Measurements from ENCODE around the gene FAM20C.

FAM20C gene

DNA sequence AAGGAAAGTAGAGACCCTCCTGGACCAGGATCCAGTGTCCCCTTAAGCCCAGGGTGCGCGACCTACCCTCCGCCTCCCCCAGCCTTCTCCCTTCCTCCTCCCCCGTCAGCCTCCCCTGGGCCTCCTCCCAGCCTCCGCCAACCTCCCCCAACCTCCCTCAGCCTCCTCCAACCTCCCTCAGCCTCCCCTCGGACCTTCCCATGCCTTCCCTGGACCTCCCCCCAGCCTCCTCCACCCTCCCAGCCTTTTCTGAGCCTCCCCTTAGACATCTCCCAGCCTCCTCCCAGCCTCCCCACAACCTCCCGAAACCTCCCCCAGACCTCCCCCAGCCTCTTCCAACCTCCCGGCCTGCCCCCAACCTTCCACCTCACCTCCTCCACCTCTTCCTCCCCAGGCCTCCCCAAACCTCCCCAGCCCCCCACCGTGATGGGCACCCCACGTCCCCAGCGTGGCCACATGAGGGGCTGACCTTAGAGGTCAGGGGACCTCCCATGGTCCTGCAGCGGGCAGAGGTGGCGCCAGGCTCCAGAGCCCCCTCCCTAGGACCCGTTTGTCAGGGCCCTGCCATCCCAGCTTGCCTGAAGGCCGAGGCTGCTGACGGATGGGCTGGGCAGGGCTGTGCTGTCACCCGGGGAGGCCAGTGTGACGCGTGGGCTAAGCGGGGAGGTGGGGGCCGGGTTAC, 18.8 kb downstream of the FAM20C start:
- DNase-seq, result no peak

DNA sequence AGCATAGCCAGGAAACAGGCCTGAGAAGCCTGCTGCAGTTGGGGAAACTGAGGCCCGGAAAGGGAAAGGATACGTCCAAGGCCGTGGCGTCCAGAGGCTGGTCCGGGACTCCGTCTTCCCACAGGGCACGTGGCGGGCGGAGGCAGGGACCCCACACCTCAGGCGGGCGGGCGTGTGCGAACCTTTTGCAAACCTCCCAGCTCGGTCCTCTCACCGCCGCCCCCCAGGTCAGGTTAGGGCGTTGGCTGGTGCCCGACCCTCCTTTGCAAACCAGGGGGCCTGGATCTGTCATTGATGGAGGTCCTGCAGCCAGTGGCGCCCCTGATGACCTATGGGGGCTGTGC, 19.3 kb downstream of the FAM20C start:
- DNase-seq, result no peak

- no peak for DNase-seq
Measured at GRCh38 chr7:212754-213153, 20.4 kb downstream of the FAM20C start.

DNA sequence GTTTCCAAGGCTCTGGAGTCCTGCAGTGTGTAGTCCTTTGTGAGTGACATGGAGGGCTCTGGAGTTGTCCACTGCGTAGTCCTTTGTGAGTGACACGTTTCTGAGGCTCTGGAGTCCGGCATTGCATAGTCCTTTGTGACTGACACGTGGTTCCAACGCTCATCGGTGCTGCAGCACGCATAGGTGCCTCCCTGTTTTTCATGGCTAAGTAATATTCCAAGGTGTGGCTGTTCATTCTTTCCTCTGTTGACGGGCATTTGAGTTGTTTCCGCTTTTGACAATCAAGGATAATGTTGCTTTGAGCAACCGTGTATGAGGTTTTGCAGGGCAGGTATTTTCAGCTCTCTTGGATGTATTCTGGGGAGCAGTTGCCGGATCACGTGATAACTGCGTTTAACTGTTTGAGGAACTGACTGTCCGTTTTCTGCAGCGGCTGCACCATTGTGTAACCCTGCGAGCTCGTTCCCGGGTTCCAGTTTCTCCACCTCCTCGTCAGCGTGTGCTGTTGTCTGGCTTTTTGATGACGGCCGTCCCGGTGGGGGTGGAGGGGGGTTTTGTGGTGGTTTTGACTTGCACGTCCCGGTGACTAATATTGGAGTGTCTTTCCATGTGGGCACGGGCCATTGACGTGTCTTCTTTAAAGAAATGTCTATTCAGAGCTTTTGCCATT, 21.1 kb downstream of the FAM20C start:
- DNase-seq, result no peak

- no peak for DNase-seq
Measured at GRCh38 chr7:214410-215212, 22.2 kb downstream of the FAM20C start.

GRCh38 chr7:216360-217300, 24.3 kb downstream of the FAM20C start:
- DNase-seq, result no peak

DNA sequence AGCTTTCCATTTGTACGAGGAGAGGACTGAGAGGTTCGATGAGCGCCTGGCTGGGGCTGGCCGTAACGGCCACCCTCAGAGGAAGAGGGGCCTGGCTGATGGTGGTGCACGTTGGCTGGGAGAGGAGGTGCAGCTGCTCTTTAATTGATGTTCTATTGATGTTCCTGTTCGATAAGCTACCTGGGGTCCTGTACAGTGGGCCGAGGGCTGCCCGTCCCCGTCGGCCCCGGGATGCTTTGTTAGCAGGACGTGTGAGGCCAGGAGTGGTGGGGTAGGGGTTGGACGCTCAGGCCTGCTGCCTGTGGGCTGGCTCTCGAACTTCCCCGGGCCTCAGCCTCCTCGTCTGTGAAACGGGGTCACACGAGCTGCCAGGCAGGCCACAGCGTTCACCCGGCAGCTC, 25.4 kb downstream of the FAM20C start:
- DNase-seq, result no peak

GRCh38 chr7:218316-218715, 25.9 kb downstream of the FAM20C start:
- no peak for DNase-seq

DNA sequence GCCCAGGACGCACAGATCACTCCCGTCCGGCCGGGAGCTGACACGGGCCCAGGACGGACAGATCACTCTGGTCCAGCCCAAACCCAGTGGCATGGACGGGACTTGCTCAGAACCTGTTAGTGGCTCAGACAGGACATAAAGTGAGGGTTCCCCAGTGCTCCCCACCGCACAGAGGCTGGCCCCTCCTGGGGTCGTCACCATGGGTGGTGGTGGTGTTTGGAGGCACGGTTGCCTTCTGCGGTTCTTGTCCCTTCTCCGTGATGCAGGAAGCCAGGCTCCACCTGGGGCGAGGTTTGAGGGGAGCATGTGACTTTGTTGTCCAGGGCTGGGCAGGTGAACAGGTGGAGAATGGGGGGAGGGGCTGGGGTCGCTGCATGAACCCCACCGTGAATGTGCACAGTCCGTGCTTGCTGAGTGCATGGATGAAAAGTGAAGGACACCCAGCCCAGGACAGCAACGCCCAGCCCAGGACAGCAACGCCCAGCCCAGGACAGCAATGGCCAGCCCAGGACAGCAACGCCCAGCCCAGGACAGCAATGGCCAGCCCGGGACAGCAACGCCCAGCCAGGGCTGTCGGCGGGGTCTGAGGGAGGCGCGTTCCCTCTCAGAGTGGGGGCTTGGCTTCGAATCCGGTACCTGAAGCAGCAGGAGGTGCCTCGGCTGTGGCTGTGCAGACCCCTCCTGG, 26.7 kb downstream of the FAM20C start:
- no peak for DNase-seq

DNA sequence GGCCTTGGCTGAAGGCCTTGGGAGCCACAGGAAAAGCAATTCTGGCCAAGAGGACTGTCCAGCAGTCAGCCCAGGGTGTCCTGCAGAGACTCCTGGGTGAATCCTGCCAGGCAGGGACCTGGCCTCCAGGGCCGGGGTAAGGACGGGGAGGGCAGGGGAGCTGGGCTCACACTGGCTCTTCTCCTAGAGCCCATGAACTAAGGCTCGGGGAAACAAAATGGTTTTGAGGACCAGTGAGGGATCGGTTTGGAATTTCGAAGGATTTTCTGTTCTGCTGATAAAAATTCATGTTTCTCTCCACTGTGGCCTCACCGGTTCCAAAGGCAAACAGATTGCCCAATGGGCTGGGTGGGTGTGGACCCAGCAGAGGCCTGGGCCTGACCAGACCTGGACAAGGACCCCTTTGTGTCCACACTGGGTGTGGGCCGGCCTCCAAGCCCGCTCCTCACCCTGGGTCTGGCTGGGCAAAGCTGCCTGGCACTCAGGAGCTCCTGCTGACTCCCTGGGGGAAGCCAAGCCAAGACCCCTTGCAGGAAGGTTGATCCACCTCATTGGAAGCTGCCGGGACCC, 27.3 kb downstream of the FAM20C start:
- no peak for DNase-seq

DNA sequence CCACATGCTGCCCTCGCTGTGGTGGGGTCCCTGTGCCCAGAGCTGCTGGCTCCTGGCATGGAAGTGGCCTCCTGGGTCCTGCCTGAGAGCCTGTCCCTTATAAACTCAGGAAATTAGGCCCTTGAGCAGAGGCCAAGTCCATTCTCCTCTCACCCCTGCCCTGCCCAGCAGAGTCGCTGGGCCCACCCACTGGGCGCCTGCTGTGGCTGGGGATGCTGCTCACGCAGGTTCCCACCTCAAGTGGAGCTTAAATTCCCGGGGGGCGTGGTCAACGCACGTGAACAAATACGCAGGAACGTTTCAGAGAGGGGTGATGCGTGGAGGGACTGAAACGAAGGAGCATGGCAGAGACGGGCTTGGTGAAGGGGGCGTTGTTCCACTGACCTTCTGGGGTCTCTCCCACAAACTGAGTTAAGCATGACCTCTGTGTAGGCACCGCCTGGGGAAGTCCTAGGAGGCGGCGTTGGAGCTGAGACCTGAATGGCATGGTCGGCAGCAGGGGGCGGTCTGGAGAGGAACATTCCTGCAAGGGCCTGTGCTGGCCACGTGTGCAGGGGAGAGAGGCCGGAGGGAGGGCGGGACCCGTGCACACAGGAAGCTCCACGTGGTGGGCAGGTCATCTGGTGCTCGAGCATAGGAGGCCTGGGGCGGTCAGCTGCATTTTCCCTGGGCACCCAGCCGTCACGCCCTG, 27.9 kb downstream of the FAM20C start:
- no peak for DNase-seq

- DNase-seq, result no peak
Measured at GRCh38 chr7:221978-222715, 29.8 kb downstream of the FAM20C start.

DNA sequence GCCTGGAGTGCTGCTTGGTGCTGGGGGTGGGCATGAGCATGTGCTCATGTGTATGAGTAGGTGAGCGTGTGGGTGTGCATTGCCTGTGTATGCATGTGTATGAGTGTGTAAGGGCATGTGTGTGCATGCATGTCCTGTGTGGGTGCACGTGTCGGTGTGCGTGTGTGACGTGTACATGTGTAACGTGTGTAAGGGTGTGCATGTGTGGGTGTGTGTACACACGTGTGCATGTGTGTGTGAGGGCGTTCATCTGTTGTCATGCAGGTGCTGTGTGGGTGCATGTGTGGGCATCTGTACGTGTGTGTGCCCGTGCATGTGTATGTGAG, 30.3 kb downstream of the FAM20C start:
- no peak for DNase-seq

DNA sequence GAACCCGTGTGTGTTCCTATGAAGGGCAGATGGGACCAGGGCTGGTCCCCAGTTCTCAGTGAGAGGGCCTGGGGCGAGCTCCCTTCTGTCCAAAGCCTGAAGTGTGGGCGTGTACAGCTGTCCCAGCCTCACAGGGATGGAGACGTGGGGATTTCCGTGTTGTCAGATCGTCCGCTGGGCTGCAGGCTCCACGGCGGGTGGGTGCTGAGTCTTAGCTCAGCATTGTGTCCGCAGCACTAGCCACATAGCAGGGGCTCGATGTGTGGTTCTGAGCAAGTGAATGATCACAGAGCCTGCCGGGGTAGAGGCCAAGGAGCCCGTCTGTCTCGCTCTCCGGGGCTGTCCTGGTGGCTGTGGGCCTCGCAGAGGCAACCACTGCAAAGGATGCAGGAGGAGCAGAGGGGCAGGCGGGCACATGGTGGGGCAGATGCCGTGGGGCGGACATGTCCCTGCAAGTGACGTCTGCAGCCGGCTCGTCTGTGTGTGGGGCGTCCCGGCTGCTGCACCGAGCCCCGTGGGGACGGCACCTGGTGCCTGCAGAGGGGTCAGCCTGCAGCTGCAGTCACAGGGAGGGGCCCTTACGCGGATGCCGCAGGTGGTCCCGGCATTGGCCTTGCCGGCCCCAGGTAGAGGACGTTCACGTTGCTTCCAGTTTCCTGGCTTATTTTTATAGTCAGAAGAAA, 30.9 kb downstream of the FAM20C start:
- DNase-seq, result no peak

- DNase-seq, result no peak
Measured at GRCh38 chr7:223861-224260, 31.5 kb downstream of the FAM20C start.

DNA sequence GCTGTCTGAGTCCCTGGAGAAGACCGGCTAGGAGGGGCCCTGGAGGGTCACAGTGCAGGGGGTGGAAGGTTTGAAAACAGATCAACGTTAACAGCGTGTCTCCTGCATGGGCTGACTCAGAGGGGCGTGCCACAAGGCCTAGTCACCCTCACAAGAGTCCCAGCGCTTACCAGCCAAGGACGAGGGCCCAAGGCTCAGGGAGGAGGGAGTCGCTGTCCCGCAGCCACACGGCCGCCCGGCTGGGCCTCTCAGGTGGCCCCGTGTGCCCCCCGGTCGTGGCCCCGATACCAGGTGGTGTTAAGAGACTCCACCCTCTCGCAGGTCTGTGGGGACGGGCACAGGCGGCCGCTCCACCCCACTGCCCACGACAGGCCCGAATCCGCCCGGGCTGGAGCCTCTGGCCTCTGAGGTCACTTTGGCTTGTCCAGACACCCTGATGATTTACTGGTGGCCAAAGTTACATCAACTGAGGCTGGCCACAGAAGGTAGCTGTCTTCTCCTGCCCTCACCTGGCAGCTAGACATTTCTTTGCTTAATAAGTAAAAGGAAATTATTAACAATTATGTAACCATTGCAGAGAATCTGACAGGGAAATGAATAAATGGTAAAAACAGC, 34.0 kb downstream of the FAM20C start:
- no peak for DNase-seq

GRCh38 chr7:227926-228325, 35.6 kb downstream of the FAM20C start:
- DNase-seq, result no peak

GRCh38 chr7:228610-229009, 36.2 kb downstream of the FAM20C start:
- no peak for DNase-seq

DNA sequence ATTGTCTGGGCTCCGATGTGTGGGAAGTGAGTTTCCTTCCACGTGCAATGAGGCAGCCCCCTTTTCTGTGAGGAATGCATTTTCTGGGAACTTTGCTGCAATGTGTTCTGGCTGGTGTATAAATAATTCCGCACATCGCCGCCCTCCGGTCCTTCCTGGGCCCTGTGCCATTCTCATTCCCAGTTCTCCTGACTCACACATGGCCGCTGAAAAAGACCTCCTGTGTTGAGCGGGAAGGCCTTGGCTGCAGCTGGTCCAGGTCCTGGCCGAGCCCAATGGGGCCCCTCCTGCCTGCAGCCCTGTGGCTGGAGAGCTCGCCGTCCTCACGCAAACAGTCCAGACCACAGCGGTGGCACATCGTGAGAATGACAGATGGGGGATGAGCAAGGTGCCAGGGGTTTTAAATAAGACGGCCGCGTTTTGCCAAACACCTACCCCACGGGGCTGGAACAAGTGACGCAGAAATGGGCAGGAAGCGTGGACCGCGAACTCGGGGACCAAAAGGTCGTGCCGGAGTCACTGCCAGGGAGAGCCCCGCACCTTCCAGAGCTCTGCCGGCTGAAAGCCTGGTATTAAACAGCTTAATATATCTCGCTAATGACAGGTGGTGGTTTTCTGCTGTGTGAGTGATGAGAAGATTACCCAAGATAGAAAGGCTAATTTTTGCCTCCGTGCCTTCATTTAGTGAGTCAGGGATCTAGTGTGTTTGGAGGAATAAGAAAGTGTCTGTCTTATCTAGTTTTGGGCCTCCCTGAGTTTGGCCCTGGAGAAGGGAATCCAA, 37.0 kb downstream of the FAM20C start:
- no peak for DNase-seq

All from activated CD8-positive, alpha-beta memory T cell treated with anti-CD3 and anti-CD28 coated beads for 24 hours (primary cell).